Endothelial cell of umbilical vein (primary cell): ENCODE results near the gene LRRK1. TPM values are rescaled to one million over a fixed set of nuclear protein-coding genes. Genes with fewer than 3 reads are reported as not detected.

Experiments used
- BruUV-seq: library from RNA; stranded (reverse); fragments of 400-500 nt; replicated peaks from 2 replicates; lab custom pipeline; 2021; lab: Mats Ljungman, UMichigan
- CTCF ChIA-PET: fragments of 300-600, 350-600 bp; sonication (Branson Sonifier 250); formaldehyde crosslinking; loops from one replicate; lab custom pipeline; 2021; ENCODE audit warnings: antibody characterized with exemption, inconsistent platforms; lab: Charles Lee
- POLR2A ChIA-PET: fragments of 300-600, 350-600 bp; sonication (Branson Sonifier 250); formaldehyde crosslinking; loops from one replicate; lab custom pipeline; 2021; ENCODE audit warnings: antibody characterized with exemption, inconsistent platforms; lab: Charles Lee
- DNase-seq: peaks from one replicate; pipeline ENCODE4 v3.0.0-alpha.2; 2011; ENCODE audit warnings: low read depth, low spot score
- FAIRE-seq: peaks from 2 replicates; lab custom pipeline; 2011; peaks lifted over from hg19 to GRCh38; lab: Jason Lieb, UNC
- H2AFZ ChIP-seq: 2 replicates; pipeline ENCODE4 v1.6.0; 2012; ENCODE audit warnings: low read depth, low read length, control low read depth, inconsistent platforms
- H3K27ac ChIP-seq: 2 replicates; pipeline ENCODE4 v1.5.1; 2011; ENCODE audit warnings: low read depth, mild to moderate bottlenecking, control low read depth, low read length, moderate library complexity; ENCODE audit not compliant: insufficient read depth
- H3K27me3 ChIP-seq, 2 experiments: 2 replicates each; pipeline versions ENCODE4 v1.6.0 to v1.6.1; 2011; ENCODE audit warnings: low read length in 2 of 2, mixed read lengths in 1 of 2; ENCODE audit not compliant: control insufficient read depth in 2 of 2, insufficient read depth in 2 of 2
- H3K36me3 ChIP-seq, 2 experiments: 2 replicates in 1 of 2; 3 replicates in 1 of 2; pipeline ENCODE4 v1.5.1; 2011; ENCODE audit warnings: low read length in 2 of 2, mild to moderate bottlenecking in 1 of 2, moderate library complexity in 1 of 2; ENCODE audit not compliant: control insufficient read depth in 2 of 2, insufficient read depth in 2 of 2; ENCODE audit errors: extremely low read depth in 1 of 2
- H3K4me1 ChIP-seq: 3 replicates; pipeline ENCODE4 v1.5.1; 2011; ENCODE audit warnings: mild to moderate bottlenecking, low read length; ENCODE audit not compliant: control insufficient read depth, insufficient read depth; ENCODE audit errors: extremely low read depth
- H3K4me2 ChIP-seq: 2 replicates; pipeline ENCODE4 v1.6.1; 2011; ENCODE audit warnings: low read length, control low read depth, mixed read lengths; ENCODE audit not compliant: insufficient read depth
- H3K4me3 ChIP-seq, 3 experiments: fragments of 200-600 bp in 1 of 3; sonication (generic), shearing (Covaris generic) in 1 of 3; replicated peaks in 1 of 3; 2 replicates each; pipeline ENCODE4 v1.5.1; 2011 to 2016; ENCODE audit warnings: control low read depth in 3 of 3, low read length in 3 of 3, mild to moderate bottlenecking in 2 of 3, inconsistent platforms in 1 of 3, low read depth in 1 of 3, moderate library complexity in 1 of 3; ENCODE audit not compliant: insufficient read depth in 1 of 3
- H3K79me2 ChIP-seq: 2 replicates; pipeline ENCODE4 v1.6.0; 2012; ENCODE audit warnings: low read length, inconsistent platforms; ENCODE audit not compliant: control insufficient read depth, insufficient read depth
- H3K9ac ChIP-seq: replicated peaks from 2 replicates; pipeline ENCODE3; 2011; ENCODE audit warnings: low read length, control low read depth; ENCODE audit not compliant: insufficient read depth; ENCODE audit errors: extremely low read depth
- H3K9me1 ChIP-seq: replicated peaks from 3 replicates; pipeline ENCODE4 v1.6.0; 2011; ENCODE audit warnings: mild to moderate bottlenecking, low read length; ENCODE audit not compliant: control insufficient read depth, insufficient read depth; ENCODE audit errors: extremely low read depth
- H3K9me3 ChIP-seq: replicated peaks from 2 replicates; pipeline ENCODE4 v1.5.1; 2012; ENCODE audit warnings: low read length, inconsistent platforms; ENCODE audit not compliant: control insufficient read depth, insufficient read depth
- H4K20me1 ChIP-seq: replicated peaks from 2 replicates; pipeline ENCODE3; 2011; ENCODE audit warnings: mild to moderate bottlenecking, low read length; ENCODE audit not compliant: control insufficient read depth, insufficient read depth; ENCODE audit errors: extremely low read depth
- EZH2 ChIP-seq: IDR thresholded peaks from 2 replicates; pipeline ENCODE4 v1.6.1; 2012; ENCODE audit warnings: borderline replicate concordance, low read depth, mild to moderate bottlenecking, moderate library complexity, low read length, inconsistent platforms; ENCODE audit not compliant: severe bottlenecking
- FOS ChIP-seq: IDR thresholded peaks from 2 replicates; pipeline ENCODE4 v1.6.1; 2011; ENCODE audit warnings: mild to moderate bottlenecking, low read length, moderate library complexity, borderline replicate concordance; ENCODE audit not compliant: insufficient read depth
- MAX ChIP-seq: IDR thresholded peaks from 2 replicates; pipeline ENCODE4 v1.6.1; 2011; ENCODE audit not compliant: insufficient read depth, insufficient read length
- MYC ChIP-seq: IDR thresholded peaks from one replicate; pipeline ENCODE4 v1.6.1; 2011; ENCODE audit warnings: mild to moderate bottlenecking, low read depth, low read length
- POLR2A ChIP-seq: IDR thresholded peaks from 2 replicates; pipeline ENCODE4 v1.6.1; 2012; ENCODE audit warnings: low read depth, mild to moderate bottlenecking, control low read depth, low read length
- POLR2AphosphoS5 ChIP-seq: IDR thresholded peaks from 2 replicates; pipeline ENCODE4 v1.6.1; 2012; ENCODE audit warnings: low read depth, mild to moderate bottlenecking, control low read depth, low read length, moderate library complexity; ENCODE audit not compliant: insufficient read depth
- dilution Hi-C: fragments of 300-500 bp; cut with MboI; formaldehyde crosslinking; loops from one replicate; pipeline ENCODE4 v1.15.0; 2019; ENCODE audit warnings: low sequenced_read_pairs; ENCODE audit not compliant: extremely low pct_ligation_motif_present
- intact Hi-C: fragments of 100-400 bp; cut with micrococcal nuclease; formaldehyde crosslinking; loops from one replicate; pipeline ENCODE4 v1.10.0; 2022
- polyA plus RNA-seq, 4 experiments: library from polyadenylated mRNA; depleted of rRNA in 3 of 4; stranded (reverse) in 3 of 4; unstranded in 1 of 4; fragments of >200 nt; gene quantifications; 2 replicates each; pipeline versions ENCODE4 v1.2.1 to v1.2.3, GENCODE V29; 2011 to 2012; ENCODE audit warnings: missing spikeins in 1 of 4
- total RNA-seq: library from RNA; stranded (reverse); gene quantifications from 2 replicates; pipeline ENCODE4 v1.2.3, GENCODE V29; 2021

Gene LRRK1
- total and polyA plus RNA-seq, 2 donors (not counting 3 experiments of a cell fraction or from before 2014, with no cell fraction given): 11.0 to 22.1 TPM

DNA sequence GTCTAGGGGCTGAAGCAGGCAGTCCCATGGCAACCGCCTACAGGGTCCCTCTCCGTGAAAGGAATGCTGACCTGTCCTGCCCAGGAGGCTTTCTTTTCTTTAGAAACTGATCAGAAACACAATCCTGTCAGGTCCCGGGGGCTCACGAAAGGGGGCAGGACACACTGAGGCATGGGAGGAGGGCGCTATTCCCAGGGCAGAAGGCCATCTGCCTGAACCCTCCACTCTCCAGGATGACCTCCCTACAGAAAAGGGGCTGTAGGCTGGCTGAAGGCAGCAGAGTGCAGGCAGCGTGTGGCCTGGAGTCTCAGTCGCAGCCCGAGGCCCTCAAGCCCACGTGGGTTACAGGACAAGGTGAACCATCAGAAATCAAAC lies 18.4 kb upstream of the LRRK1 start:
- no peak for TF ChIP-seq FOS
- TF ChIP-seq POLR2AphosphoS5: no peak
- TF ChIP-seq EZH2: no peak
- no peak for TF ChIP-seq MAX
- FAIRE-seq (no peak), DNase-seq (no peak)
- no peaks in the 10 kb centered on the region for H4K20me1 ChIP-seq
- no peak overlapping the region for H3K4me3 ChIP-seq
- no TSS peak for BruUV-seq
- dilution Hi-C loops (no loop called here), intact Hi-C loops (loop anchor here (5.0 to 10.0 kb wide), 2 partner anchors 107 to 284 kb away; no protein-coding TSS in a partner anchor)
- no peaks in the 10 kb centered on the region for H3K9me1 ChIP-seq
- no peaks in the 10 kb centered on the region for H3K36me3 ChIP-seq
- peaks cover 27% of the 10 kb centered on the region for H3K4me1 ChIP-seq
- H3K27me3 ChIP-seq: no peaks in the 10 kb centered on the region
- H3K27ac ChIP-seq: no peak overlapping the region
- no peak overlapping the region for H3K9ac ChIP-seq
- CTCF ChIA-PET: interaction anchor here (0.8 to 5.1 kb wide), 3 partner anchors 11 to 28 kb away, joined by 3 to 53 read pairs (median 15); partner anchors contain the start of gene LRRK1
- POLR2A ChIA-PET: no interaction called here
- no peak overlapping the region for H2AFZ ChIP-seq
- no peaks in the 10 kb centered on the region for H3K9me3 ChIP-seq
- H3K79me2 ChIP-seq: no peaks in the 10 kb centered on the region
- no peak overlapping the region for H3K4me2 ChIP-seq

DNA sequence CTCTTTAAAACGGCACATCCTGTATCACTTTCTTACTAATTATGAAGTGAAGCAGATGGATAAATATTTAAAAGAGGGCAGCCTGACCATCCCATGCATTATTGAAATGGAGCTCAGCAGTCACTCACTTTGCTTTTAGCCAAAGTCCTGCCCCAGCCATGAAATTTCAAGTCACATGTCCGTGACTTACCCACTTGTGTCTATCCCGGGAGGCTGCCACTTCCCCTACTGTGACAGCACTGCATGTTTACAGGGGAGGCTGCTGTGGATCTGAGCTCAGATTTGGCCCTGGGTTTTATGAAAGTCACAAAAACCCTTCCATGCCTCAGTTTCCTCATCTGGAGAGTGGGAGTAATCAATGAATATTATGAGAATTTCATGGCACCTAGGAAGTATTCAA lies 17.9 kb upstream of the LRRK1 start:
- FAIRE-seq (no peak), DNase-seq (no peak)
- CTCF ChIA-PET: interaction anchor here (0.8 to 5.1 kb wide), 4 partner anchors 12 to 28 kb away, joined by 3 to 53 read pairs (median 9); partner anchors contain the start of gene LRRK1
- no peak overlapping the region for H3K9ac ChIP-seq
- intact Hi-C loops: loop anchor here (5.0 to 10.0 kb wide), 2 partner anchors 106 to 284 kb away; no protein-coding TSS in a partner anchor
- no peaks in the 10 kb centered on the region for H3K36me3 ChIP-seq
- H3K4me2 ChIP-seq: no peak overlapping the region
- H3K9me1 ChIP-seq: no peaks in the 10 kb centered on the region
- H4K20me1 ChIP-seq: no peaks in the 10 kb centered on the region
- dilution Hi-C loops: no loop called here
- H3K27ac ChIP-seq: no peak overlapping the region
- TF ChIP-seq FOS: no peak
- no peak for TF ChIP-seq POLR2AphosphoS5
- no peak for TF ChIP-seq MYC
- no peak for TF ChIP-seq POLR2A
- POLR2A ChIA-PET: interaction anchor here (1.4 kb wide), 1 partner anchor 17 kb away, joined by 3 read pairs; no protein-coding TSS in a partner anchor
- no peaks in the 10 kb centered on the region for H3K27me3 ChIP-seq
- H3K9me3 ChIP-seq: no peaks in the 10 kb centered on the region
- H3K79me2 ChIP-seq: no peaks in the 10 kb centered on the region
- peaks cover 27% of the 10 kb centered on the region for H3K4me1 ChIP-seq
- no peak overlapping the region for H3K4me3 ChIP-seq
- BruUV-seq: no TSS peak
- no peak overlapping the region for H2AFZ ChIP-seq
